ENCODE measurements around the gene LDLRAD3. TPM values are rescaled to one million over a fixed set of nuclear protein-coding genes. Genes with fewer than 3 reads are reported as not detected.

Gene LDLRAD3
- total RNA-seq, 4 donors from 2014 or later: 0.37 to 43.2 (median 3.7) TPM

GRCh38 chr11:36116161-36116560 lies 172.3 kb downstream of the LDLRAD3 start:
- Histone ChIP-seq H3K9me3 (no peaks in the 10 kb centered on the region), H3K36me3 (no peaks in the 10 kb centered on the region), H3K4me3 (no peak overlapping the region), H3K4me1 (no peaks in the 10 kb centered on the region), H3K27ac (no peak overlapping the region), H3K27me3 (no peaks in the 10 kb centered on the region)
- TF ChIP-seq, protein P1, sequence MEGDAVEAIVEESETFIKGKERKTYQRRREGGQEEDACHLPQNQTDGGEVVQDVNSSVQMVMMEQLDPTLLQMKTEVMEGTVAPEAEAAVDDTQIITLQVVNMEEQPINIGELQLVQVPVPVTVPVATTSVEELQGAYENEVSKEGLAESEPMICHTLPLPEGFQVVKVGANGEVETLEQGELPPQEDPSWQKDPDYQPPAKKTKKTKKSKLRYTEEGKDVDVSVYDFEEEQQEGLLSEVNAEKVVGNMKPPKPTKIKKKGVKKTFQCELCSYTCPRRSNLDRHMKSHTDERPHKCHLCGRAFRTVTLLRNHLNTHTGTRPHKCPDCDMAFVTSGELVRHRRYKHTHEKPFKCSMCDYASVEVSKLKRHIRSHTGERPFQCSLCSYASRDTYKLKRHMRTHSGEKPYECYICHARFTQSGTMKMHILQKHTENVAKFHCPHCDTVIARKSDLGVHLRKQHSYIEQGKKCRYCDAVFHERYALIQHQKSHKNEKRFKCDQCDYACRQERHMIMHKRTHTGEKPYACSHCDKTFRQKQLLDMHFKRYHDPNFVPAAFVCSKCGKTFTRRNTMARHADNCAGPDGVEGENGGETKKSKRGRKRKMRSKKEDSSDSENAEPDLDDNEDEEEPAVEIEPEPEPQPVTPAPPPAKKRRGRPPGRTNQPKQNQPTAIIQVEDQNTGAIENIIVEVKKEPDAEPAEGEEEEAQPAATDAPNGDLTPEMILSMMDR (IDR thresholded peaks at IDR 0.05): no peak
- TF ChIP-seq EP300 (IDR thresholded peaks at IDR 0.05; ENCODE audit: low read depth) (no peak), POLR2AphosphoS5 (IDR thresholded peaks at IDR 0.05) (no peak)
- intact Hi-C loops (cut with DNase I; ENCODE audit: low total_unique reads) (no loop called here), in situ Hi-C loops (cut with MboI; ENCODE audit: low pct_ligation_motif_present in 1 of 4, low pct_unique_long_range_greater_than_20kb in 1 of 4, low sequenced_read_pairs in 3 of 4) (no loop called here)
- no peak for DNase-seq
- WGBS, 2 donors (ENCODE audit: low coverage in 1 of 2): 78 to 90% methylated on average over 3 to 6 of the region's 6 CpGs

- no peaks in the 10 kb centered on the region for H3K9me3 ChIP-seq
- H3K27me3 ChIP-seq: no peaks in the 10 kb centered on the region
- intact Hi-C loops (cut with DNase I; ENCODE audit: low total_unique reads): no loop called here
- WGBS, 2 donors (ENCODE audit: low coverage in 1 of 2): 65 to 75% methylated on average over 2 of the region's 2 CpGs
- in situ Hi-C loops (cut with MboI; ENCODE audit: low pct_ligation_motif_present in 1 of 4, low pct_unique_long_range_greater_than_20kb in 1 of 4, low sequenced_read_pairs in 3 of 4): no loop called here
- DNase-seq: no peak
- no peaks in the 10 kb centered on the region for H3K36me3 ChIP-seq
- no peak overlapping the region for H3K4me3 ChIP-seq
- TF ChIP-seq POLR2A (IDR thresholded peaks at IDR 0.05) (no peak), POLR2AphosphoS5 (IDR thresholded peaks at IDR 0.05) (no peak), EP300 (IDR thresholded peaks at IDR 0.05; ENCODE audit: low read depth) (no peak)
- TF ChIP-seq, protein P1 (IDR thresholded peaks at IDR 0.05): no peak
- H3K27ac ChIP-seq: no peak overlapping the region
- H3K4me1 ChIP-seq: no peaks in the 10 kb centered on the region
These were observed 174.2 kb downstream of the LDLRAD3 start for GRCh38 chr11:36118084-36118483.

- no peak for DNase-seq
- H3K4me3 ChIP-seq: no peak overlapping the region
- no peaks in the 10 kb centered on the region for H3K27me3 ChIP-seq
- H3K4me1 ChIP-seq: no peaks in the 10 kb centered on the region
- no peaks in the 10 kb centered on the region for H3K36me3 ChIP-seq
- intact Hi-C loops (cut with DNase I; ENCODE audit: low total_unique reads) (no loop called here), in situ Hi-C loops (cut with MboI; ENCODE audit: low pct_ligation_motif_present in 1 of 4, low pct_unique_long_range_greater_than_20kb in 1 of 4, low sequenced_read_pairs in 3 of 4) (no loop called here)
- H3K27ac ChIP-seq: no peak overlapping the region
- no peaks in the 10 kb centered on the region for H3K9me3 ChIP-seq
- no peak for TF ChIP-seq POLR2A (IDR thresholded peaks at IDR 0.05)
- TF ChIP-seq POLR2AphosphoS5 (IDR thresholded peaks at IDR 0.05): no peak
- TF ChIP-seq, protein P1 (IDR thresholded peaks at IDR 0.05): no peak
- no peak for TF ChIP-seq EP300 (IDR thresholded peaks at IDR 0.05; ENCODE audit: low read depth)
These were observed 175.4 kb downstream of the LDLRAD3 start for GRCh38 chr11:36119300-36119699.

DNA sequence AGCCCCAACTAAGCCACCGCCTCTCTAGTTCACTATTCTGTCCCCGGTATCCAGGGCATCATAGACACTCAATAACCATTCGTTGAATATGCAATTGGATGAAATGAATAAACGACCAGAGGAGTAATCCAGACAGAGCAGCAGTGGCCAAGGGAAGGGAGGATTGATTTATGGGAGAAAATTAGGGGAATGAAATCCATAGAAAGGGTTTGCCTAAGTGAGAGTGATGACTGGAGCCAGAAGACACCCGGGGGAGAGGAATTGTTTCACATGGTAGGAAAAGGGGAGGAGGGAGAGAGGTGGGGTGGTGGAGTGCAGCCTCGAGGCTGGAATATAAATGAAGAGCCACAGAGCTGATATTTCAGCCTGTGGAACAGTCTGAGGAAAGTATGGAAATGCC lies 177.2 kb downstream of the LDLRAD3 start:
- H3K27ac ChIP-seq: no peak overlapping the region
- no peaks in the 10 kb centered on the region for H3K9me3 ChIP-seq
- no peak for DNase-seq
- H3K4me3 ChIP-seq: no peak overlapping the region
- no peaks in the 10 kb centered on the region for H3K4me1 ChIP-seq
- 70 to 76% methylated on average over 5 to 6 of the region's 6 CpGs for WGBS, 2 donors (ENCODE audit: low coverage in 1 of 2)
- TF ChIP-seq POLR2AphosphoS5 (IDR thresholded peaks at IDR 0.05) (no peak), POLR2A (IDR thresholded peaks at IDR 0.05) (no peak), EP300 (IDR thresholded peaks at IDR 0.05; ENCODE audit: low read depth) (no peak)
- TF ChIP-seq, protein P1 (IDR thresholded peaks at IDR 0.05): no peak
- in situ Hi-C loops (cut with MboI; ENCODE audit: low pct_ligation_motif_present in 1 of 4, low pct_unique_long_range_greater_than_20kb in 1 of 4, low sequenced_read_pairs in 3 of 4) (no loop called here), intact Hi-C loops (cut with DNase I; ENCODE audit: low total_unique reads) (loop anchor here (10.0 kb wide), 1 partner anchor 176 kb away; the partner anchor contains the start of gene LDLRAD3)
- no peaks in the 10 kb centered on the region for H3K27me3 ChIP-seq
- H3K36me3 ChIP-seq: no peaks in the 10 kb centered on the region
